Epithelial cell of proximal tubule (primary cell): ENCODE data around the gene SGMS1. TPM values are rescaled to one million over a fixed set of nuclear protein-coding genes. Genes with fewer than 3 reads are reported as not detected.
"Not testable (repeated sequence)": the region's sequence is repeated elsewhere in the genome, so short reads cannot be mapped to it uniquely, and the experiment has no call there.

ENCODE experiments used
- DNase-seq: peaks from one replicate; pipeline ENCODE4 v3.0.0-alpha.2; 2011; ENCODE audit warnings: low read depth
- H3K4me3 ChIP-seq: 2 replicates; pipeline ENCODE4 v1.5.1; 2011; ENCODE audit warnings: low read depth, mild to moderate bottlenecking, low read length
- total RNA-seq: library from RNA; depleted of rRNA; stranded (reverse); fragments of >200 nt; gene quantifications from 2 replicates; pipeline ENCODE4 v1.2.3, GENCODE V29; 2015
- TF ChIP-seq, protein P1 (sequence below): conservative IDR thresholded peaks from 2 replicates; pipeline ENCODE4 v1.5.1; 2012; ENCODE audit warnings: low read depth, mild to moderate bottlenecking, low read length

Gene SGMS1
- total RNA-seq, 1 donor from 2014 or later: 25.2 TPM

DNA sequence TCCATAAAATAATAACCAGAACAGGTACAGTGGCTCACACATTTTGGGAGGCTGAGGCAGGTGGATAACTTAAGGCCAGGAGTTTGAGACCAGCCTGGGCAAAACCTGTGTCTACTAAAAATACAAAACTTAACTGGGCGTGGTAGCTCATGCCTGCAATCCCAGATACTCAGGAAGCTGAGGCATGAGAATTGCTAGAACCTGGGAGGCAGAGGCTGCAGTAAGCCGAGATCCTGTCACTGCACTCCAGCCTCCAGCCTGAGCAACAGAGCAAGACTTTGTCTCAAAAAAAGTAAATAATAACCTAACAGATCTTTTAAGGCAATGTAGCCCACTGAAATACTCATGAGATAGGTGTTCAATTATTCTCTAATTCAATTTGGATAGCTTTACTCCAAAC is 265.3 kb downstream of the SGMS1 start:
- TF ChIP-seq, protein P1, sequence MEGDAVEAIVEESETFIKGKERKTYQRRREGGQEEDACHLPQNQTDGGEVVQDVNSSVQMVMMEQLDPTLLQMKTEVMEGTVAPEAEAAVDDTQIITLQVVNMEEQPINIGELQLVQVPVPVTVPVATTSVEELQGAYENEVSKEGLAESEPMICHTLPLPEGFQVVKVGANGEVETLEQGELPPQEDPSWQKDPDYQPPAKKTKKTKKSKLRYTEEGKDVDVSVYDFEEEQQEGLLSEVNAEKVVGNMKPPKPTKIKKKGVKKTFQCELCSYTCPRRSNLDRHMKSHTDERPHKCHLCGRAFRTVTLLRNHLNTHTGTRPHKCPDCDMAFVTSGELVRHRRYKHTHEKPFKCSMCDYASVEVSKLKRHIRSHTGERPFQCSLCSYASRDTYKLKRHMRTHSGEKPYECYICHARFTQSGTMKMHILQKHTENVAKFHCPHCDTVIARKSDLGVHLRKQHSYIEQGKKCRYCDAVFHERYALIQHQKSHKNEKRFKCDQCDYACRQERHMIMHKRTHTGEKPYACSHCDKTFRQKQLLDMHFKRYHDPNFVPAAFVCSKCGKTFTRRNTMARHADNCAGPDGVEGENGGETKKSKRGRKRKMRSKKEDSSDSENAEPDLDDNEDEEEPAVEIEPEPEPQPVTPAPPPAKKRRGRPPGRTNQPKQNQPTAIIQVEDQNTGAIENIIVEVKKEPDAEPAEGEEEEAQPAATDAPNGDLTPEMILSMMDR: no peak
- DNase-seq: no peak
- no peak overlapping the region for H3K4me3 ChIP-seq

DNA sequence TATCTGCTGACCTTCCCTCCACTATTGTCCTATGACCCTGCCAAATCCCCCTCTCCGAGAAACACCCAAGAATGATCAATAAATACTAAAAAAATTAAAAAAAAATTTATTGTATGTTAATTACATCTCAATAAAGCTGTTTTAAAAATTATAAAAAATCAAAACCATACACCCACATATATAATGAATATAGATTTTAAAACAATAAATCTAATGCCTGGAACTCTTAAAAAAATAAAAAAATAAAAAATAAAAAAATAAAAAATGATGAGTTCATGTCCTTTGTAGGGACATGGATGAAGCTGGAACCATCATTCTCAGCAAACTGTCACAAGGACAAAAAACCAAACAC is 267.3 kb downstream of the SGMS1 start:
- H3K4me3 ChIP-seq, DNase-seq: not testable (repeated sequence)

DNA sequence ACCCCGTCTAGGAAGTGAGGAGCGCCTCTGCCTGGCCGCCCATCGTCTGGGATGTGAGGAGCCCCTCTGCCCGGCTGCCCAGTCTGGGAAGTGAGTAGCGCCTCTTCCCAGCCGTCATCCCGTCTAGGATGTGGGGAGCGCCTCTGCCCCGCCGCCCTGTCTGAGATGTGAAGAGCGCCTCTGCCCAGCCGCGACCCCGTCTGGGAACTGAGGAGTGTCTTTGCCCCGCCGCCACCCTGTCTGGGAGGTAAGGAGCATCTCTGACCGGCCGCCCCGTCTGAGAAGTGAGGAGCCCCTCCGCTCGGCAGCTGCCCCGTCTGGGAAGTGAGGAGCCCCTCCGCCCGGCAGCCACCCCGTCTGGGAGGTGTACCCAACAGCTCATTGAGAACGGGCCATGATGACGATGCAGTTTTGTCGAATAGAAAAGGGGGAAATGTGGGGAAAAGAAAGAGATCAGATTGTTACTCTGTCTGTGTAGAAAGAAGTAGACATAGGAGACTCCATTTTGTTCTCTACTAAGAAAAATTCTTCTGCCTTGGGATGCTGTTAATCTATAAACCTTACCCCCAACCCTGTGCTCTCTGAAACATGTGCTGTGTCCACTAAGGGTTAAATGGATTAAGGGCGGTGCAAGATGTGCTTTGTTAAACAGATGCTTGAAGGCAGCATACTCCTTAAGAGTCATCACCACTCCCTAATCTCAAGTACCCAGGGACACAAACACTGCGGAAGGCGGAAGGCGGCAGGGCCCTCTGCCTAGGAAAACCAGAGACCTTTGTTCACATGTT is 267.9 kb downstream of the SGMS1 start:
- not testable (repeated sequence) for DNase-seq, H3K4me3 ChIP-seq

DNA sequence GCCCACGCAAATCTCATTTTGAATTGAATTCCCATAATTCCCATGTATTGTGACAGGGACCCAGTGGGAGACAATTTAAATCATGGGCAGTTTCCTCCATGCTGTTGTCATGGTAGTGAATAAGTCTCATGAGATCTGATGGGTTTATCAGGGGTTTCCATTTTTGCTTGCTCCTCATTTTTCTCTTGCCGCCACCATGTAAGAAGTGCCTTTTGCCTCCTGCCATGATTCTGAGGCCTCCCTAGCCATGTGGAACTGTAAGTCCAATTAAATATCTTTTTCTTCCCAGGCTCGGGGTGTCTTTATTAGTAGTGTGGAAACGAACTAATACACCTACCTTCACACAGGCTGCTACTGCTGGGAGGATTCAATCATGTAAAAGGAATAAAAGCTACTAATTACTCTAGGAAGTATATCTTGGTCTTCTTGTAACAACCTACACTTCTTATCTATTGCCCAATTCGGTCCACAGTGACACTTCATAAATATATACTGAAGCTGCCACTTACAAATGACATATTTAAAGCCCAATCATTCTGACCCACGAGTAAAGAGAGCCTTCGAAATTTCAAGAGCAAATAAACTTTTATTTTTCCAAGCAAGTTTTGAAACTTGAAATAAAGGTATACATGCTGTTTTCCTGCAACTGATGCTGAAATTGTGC is 272.1 kb downstream of the SGMS1 start:
- DNase-seq: no peak
- H3K4me3 ChIP-seq: no peak overlapping the region
- TF ChIP-seq, protein P1: no peak

DNA sequence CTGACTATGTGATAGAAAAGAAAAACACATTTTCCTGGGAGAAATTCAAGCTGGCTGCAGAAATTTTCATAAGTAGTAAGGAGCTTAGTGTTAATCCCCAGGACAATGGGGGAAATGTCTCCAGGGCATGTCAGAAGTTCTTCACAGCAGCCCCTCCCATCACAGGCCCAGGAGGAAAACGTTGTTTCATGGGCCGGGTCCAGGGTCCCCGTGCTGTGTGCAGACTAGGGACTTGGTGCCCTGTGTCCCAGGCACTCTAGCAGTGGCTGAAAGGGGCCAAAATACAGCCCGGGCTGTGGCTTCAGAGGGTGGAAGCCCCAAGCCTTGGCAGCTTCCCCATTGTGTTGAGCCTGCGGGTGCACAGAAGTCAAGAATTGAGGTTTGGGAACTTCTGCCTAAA is 273.4 kb downstream of the SGMS1 start:
- H3K4me3 ChIP-seq: no peak overlapping the region
- TF ChIP-seq, protein P1: no peak
- DNase-seq: no peak

DNA sequence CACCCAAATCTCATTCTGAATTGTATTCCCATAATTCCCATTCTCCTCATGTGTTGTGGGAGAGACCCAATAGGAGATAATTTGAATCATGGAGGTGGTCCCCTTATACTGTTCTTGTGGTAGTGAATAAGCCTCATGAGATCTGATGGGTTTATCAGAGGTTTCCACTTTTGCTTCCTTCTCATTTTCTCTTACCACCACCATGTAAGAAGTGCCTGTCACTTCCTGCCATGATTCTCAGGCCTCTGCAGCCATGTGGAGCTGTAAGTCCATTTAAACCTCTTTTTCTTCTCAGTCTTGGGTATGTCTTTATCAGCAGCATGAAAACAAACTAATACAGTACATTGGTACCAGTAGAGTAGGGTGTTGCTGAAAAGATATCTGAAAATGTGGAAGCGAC is 274.2 kb downstream of the SGMS1 start:
- DNase-seq: no peak
- no peak overlapping the region for H3K4me3 ChIP-seq
- TF ChIP-seq, protein P1: no peak

DNA sequence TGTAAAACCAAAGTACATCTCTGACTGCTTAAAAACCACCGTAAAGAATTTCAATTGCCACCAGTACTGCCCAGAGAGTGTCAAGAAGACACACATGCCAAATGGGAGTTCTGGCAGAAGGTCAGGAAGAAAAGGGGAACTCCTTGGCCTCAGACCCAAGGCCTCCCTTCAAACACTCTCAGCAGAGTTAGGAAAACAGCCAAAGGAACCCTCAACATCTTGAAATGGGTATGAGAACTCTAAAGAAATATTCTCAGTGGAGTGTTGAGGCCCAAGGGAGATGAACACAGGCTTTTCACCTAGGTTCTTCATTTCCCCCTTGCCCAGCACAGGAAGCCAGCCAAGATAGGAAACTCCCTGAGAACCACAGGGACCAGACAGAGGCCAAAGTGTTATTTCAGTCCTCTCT is 276.4 kb downstream of the SGMS1 start:
- no peak overlapping the region for H3K4me3 ChIP-seq
- no peak for DNase-seq
- TF ChIP-seq, protein P1: no peak

DNA sequence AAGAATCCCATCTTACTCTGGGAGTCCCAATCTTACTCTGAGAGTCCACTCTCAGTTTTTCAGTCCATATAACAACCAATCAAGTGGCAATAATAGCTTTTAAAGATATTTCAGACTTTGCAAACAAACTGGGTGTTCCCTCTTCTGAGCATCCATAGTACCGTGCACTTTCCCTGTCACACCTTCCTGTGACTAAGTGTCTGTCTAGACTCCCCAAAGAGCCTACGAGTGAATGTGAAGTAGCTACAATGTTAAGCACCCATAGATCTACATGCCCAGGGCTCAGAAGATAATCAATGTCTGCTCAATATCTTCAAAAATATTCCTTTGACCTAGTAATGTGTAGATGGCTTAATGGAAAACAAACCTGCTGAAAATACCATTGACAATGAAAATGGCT is 276.8 kb downstream of the SGMS1 start:
- TF ChIP-seq, protein P1: no peak
- no peak overlapping the region for H3K4me3 ChIP-seq
- DNase-seq: no peak
